HepG2 (cell line): ENCODE measurements around the gene IRF2. TPM values are rescaled to one million over a fixed set of nuclear protein-coding genes. Genes with fewer than 3 reads are reported as not detected.

Experiments
- ATF2 ChIP-seq: sonication (generic); formaldehyde crosslinking; IDR thresholded peaks from 2 replicates; pipeline ENCODE4 v1.4.0; 2020; ENCODE audit warnings: missing genetic modification reagents
- CSRNP1 ChIP-seq: sonication (generic); formaldehyde crosslinking; IDR thresholded peaks from 2 replicates; pipeline ENCODE4 v1.8.1; 2023; ENCODE audit warnings: mild to moderate bottlenecking, missing genetic modification reagents
- DRAP1 ChIP-seq: IDR thresholded peaks from 2 replicates; pipeline ENCODE4 v1.6.1; 2016; ENCODE audit warnings: missing genetic modification reagents, missing compliant biosample characterization
- HCFC1 ChIP-seq: fragments of 150-350 bp; IDR thresholded peaks from 2 replicates; pipeline ENCODE4 v1.6.1; 2014; ENCODE audit warnings: low read depth, low read length
- ISX ChIP-seq: sonication (generic); formaldehyde crosslinking; conservative IDR thresholded peaks from 2 replicates; pipeline ENCODE4 v1.5.0; 2020; ENCODE audit warnings: missing genetic modification reagents
- MXD1 ChIP-seq: sonication (generic); formaldehyde crosslinking; IDR thresholded peaks from 2 replicates; pipeline ENCODE4 v1.4.0; 2020; ENCODE audit warnings: mild to moderate bottlenecking, missing genetic modification reagents
- PRDM10 ChIP-seq: sonication (generic); formaldehyde crosslinking; IDR thresholded peaks from 2 replicates; pipeline ENCODE4 v1.4.0; 2020; ENCODE audit warnings: low read depth, missing genetic modification reagents
- SETDB1 ChIP-seq: sonication (generic); formaldehyde crosslinking; IDR thresholded peaks from 2 replicates; pipeline ENCODE4 v1.5.1; 2020; ENCODE audit warnings: missing genetic modification reagents, mild to moderate bottlenecking, borderline replicate concordance
- ZBTB4 ChIP-seq: sonication (generic); formaldehyde crosslinking; IDR thresholded peaks from 2 replicates; pipeline ENCODE4 v1.4.0; 2020; ENCODE audit warnings: missing genetic modification reagents, mild to moderate bottlenecking, borderline replicate concordance
- ZBTB44 ChIP-seq: sonication (generic); formaldehyde crosslinking; IDR thresholded peaks from 2 replicates; pipeline ENCODE4 v1.4.0; 2020; ENCODE audit warnings: missing genetic modification reagents
- ZNF235 ChIP-seq: sonication (generic); formaldehyde crosslinking; IDR thresholded peaks from 2 replicates; pipeline ENCODE4 v1.8.1; 2023; ENCODE audit warnings: mild to moderate bottlenecking, missing genetic modification reagents, borderline replicate concordance
- ZNF296 ChIP-seq: sonication (generic); formaldehyde crosslinking; conservative IDR thresholded peaks from 2 replicates; pipeline ENCODE4 v1.5.0; 2020; ENCODE audit warnings: mild to moderate bottlenecking, missing genetic modification reagents
- ZNF547 ChIP-seq: sonication (generic); formaldehyde crosslinking; IDR thresholded peaks from 2 replicates; pipeline ENCODE4 v1.5.1; 2020; ENCODE audit warnings: mild to moderate bottlenecking, missing genetic modification reagents
- ZNF550 ChIP-seq: sonication (generic); formaldehyde crosslinking; IDR thresholded peaks from 2 replicates; pipeline ENCODE4 v1.4.0; 2020; ENCODE audit warnings: mild to moderate bottlenecking, missing genetic modification reagents, borderline replicate concordance
- ZNF562 ChIP-seq: sonication (generic); formaldehyde crosslinking; IDR thresholded peaks from 2 replicates; pipeline ENCODE4 v1.8.0; 2022; ENCODE audit warnings: missing genetic modification reagents, borderline replicate concordance
- ZNF713 ChIP-seq: sonication (generic); formaldehyde crosslinking; IDR thresholded peaks from 2 replicates; pipeline ENCODE4 v1.4.0; 2020; ENCODE audit warnings: mild to moderate bottlenecking, missing genetic modification reagents
- ZSCAN12 ChIP-seq: sonication (generic); formaldehyde crosslinking; IDR thresholded peaks from 2 replicates; pipeline ENCODE4 v1.9.0; 2021; ENCODE audit warnings: mild to moderate bottlenecking, missing genetic modification reagents
- polyA plus RNA-seq, 8 experiments: library from polyadenylated mRNA; depleted of rRNA in 3 of 8; stranded (reverse) in 7 of 8; unstranded in 1 of 8; fragments of >200 nt; fragmentation: Illumina TruSeq in 4 of 8; extraction: Trizol in 4 of 8; gene quantifications; 2 replicates each; pipeline versions ENCODE4 v1.2.1 to v1.2.3, GENCODE V29; 2011 to 2016; ENCODE audit warnings: low read depth in 4 of 8, missing spikeins in 1 of 8, mixed read lengths in 1 of 8; ENCODE audit not compliant: insufficient read depth in 1 of 8
- total RNA-seq, 5 experiments: library from RNA; depleted of rRNA; stranded (reverse); fragments of >200 nt; fragmentation: Illumina TruSeq; extraction: Trizol; gene quantifications; 2 replicates each; pipeline ENCODE4 v1.2.3, GENCODE V29; 2016; ENCODE audit warnings: low read depth in 1 of 5

The IRF2 gene
- total and polyA plus RNA-seq, 2 of the 13 experiments (the other 11 are each of a cell fraction or from before 2014, with no cell fraction given): 15.5 to 28.8 TPM

GRCh38 chr4:184475096-184475461 is 729 bp upstream of the IRF2 start (continued):
- TF ChIP-seq SETDB1 (CRISPR knock-in tag) (no peak), ISX (CRISPR knock-in tag) (no peak), ZSCAN12 (CRISPR knock-in tag) (no peak), HCFC1 (no peak), ZBTB44 (no peak), ZNF562 (CRISPR knock-in tag) (no peak), ZNF296 (CRISPR knock-in tag) (no peak), ZNF550 (no peak), ZNF235 (CRISPR knock-in tag) (no peak), ATF2 (no peak), MXD1 (CRISPR knock-in tag) (peak; percentile 15; the same call in 1 of the 2 replicates), ZNF547 (CRISPR knock-in tag) (0 out of 2 replicates have a peak, but pooled peaks have one; percentile 21), ZBTB4 (CRISPR knock-in tag) (no peak), DRAP1 (CRISPR knock-in tag) (no peak), CSRNP1 (CRISPR knock-in tag) (no peak), PRDM10 (CRISPR knock-in tag) (0 out of 2 replicates have a peak, but pooled peaks have one; percentile 1), ZNF713 (CRISPR knock-in tag) (no peak)
